HEK293 (cell line): Measurements from ENCODE around the gene ZNF438.

Experiments used
- CTCF ChIA-PET: fragments of 350-600 bp; formaldehyde crosslinking; extraction: SDS; loops from one replicate; lab custom pipeline; 2021; ENCODE audit warnings: antibody characterized with exemption; lab: Yijun Ruan, JAX
- POLR2A ChIA-PET: fragments of 300-600 bp; formaldehyde crosslinking; extraction: SDS; loops from one replicate; lab custom pipeline; 2020; ENCODE audit warnings: antibody characterized with exemption, inconsistent platforms; lab: Yijun Ruan, JAX
- H3K27ac ChIP-seq: fragments of 200-500 bp; sonication (Bioruptor generic); 2 replicates; pipeline ENCODE4 v1.5.1; 2014; ENCODE audit warnings: low read depth, low read length, control low read depth, inconsistent platforms; ENCODE audit errors: extremely low read depth
- H3K36me3 ChIP-seq, 2 experiments: fragments of 200-500 bp in 1 of 2; sonication (Bioruptor generic) in 1 of 2; 1 replicate in 1 of 2; 2 replicates in 1 of 2; pipeline ENCODE4 v1.5.1; 2014 to 2017; ENCODE audit warnings: inconsistent platforms in 2 of 2, low read length in 2 of 2; ENCODE audit not compliant: control insufficient read depth in 2 of 2, insufficient read depth in 1 of 2
- H3K4me1 ChIP-seq: fragments of 200-500 bp; sonication (Bioruptor generic); 2 replicates; pipeline ENCODE4 v1.5.1; 2014; ENCODE audit warnings: mild to moderate bottlenecking, low read length, inconsistent platforms; ENCODE audit not compliant: control insufficient read depth, insufficient read depth
- H3K4me3 ChIP-seq: 2 replicates; pipeline ENCODE4 v1.5.1; 2011; ENCODE audit warnings: low read depth, mild to moderate bottlenecking, control low read depth, low read length, moderate library complexity
- H3K9me3 ChIP-seq: fragments of 200-500 bp; sonication (Bioruptor generic); 2 replicates; pipeline ENCODE4 v1.5.1; 2014; ENCODE audit warnings: low read depth, low read length, inconsistent platforms; ENCODE audit not compliant: control insufficient read depth, insufficient read depth
- GLI4 ChIP-seq: fragments of 450-650 bp; formaldehyde crosslinking; IDR thresholded peaks from 2 replicates; pipeline ENCODE4 v1.5.1; 2016; ENCODE audit warnings: missing biosample characterization, missing genetic modification characterization
- GLIS1 ChIP-seq: fragments of 450-650 bp; formaldehyde crosslinking; IDR thresholded peaks from 2 replicates; pipeline ENCODE4 v1.5.1; 2016; ENCODE audit warnings: missing biosample characterization, missing genetic modification characterization
- MYNN ChIP-seq: fragments of 450-650 bp; formaldehyde crosslinking; IDR thresholded peaks from 2 replicates; pipeline ENCODE4 v1.5.1; 2016; ENCODE audit warnings: missing biosample characterization, missing genetic modification characterization, borderline replicate concordance
- PRDM2 ChIP-seq: fragments of 450-650 bp; formaldehyde crosslinking; IDR thresholded peaks from 2 replicates; pipeline ENCODE4 v1.5.1; 2016; ENCODE audit warnings: missing biosample characterization, missing genetic modification characterization, borderline replicate concordance
- SALL2 ChIP-seq: fragments of 450-650 bp; formaldehyde crosslinking; IDR thresholded peaks from 2 replicates; pipeline ENCODE4 v1.5.0; 2017; ENCODE audit warnings: missing biosample characterization, mild to moderate bottlenecking, missing genetic modification characterization, borderline replicate concordance
- SCRT2 ChIP-seq: fragments of 450-650 bp; formaldehyde crosslinking; IDR thresholded peaks from 2 replicates; pipeline ENCODE4 v1.5.1; 2016; ENCODE audit warnings: missing biosample characterization, missing genetic modification characterization
- ZEB2 ChIP-seq: fragments of 450-650 bp; formaldehyde crosslinking; IDR thresholded peaks from 2 replicates; pipeline ENCODE4 v1.5.1; 2016; ENCODE audit warnings: missing biosample characterization, missing genetic modification characterization
- ZFP41 ChIP-seq: fragments of 450-650 bp; formaldehyde crosslinking; IDR thresholded peaks from 2 replicates; pipeline ENCODE4 v1.5.1; 2016; ENCODE audit warnings: missing biosample characterization, missing genetic modification characterization, borderline replicate concordance
- ZNF10 ChIP-seq: fragments of 450-650 bp; formaldehyde crosslinking; IDR thresholded peaks from 2 replicates; pipeline ENCODE4 v1.5.1; 2017; ENCODE audit warnings: missing biosample characterization, missing genetic modification characterization
- ZNF121 ChIP-seq: fragments of 450-650 bp; formaldehyde crosslinking; IDR thresholded peaks from 2 replicates; pipeline ENCODE4 v1.5.1; 2016; ENCODE audit warnings: missing biosample characterization, missing genetic modification characterization
- ZNF24 ChIP-seq: fragments of 450-650 bp; formaldehyde crosslinking; IDR thresholded peaks from 2 replicates; pipeline ENCODE4 v1.5.1; 2016; ENCODE audit warnings: missing biosample characterization, missing genetic modification characterization
- ZNF398 ChIP-seq: fragments of 450-650 bp; formaldehyde crosslinking; IDR thresholded peaks from 2 replicates; pipeline ENCODE4 v1.5.1; 2017; ENCODE audit warnings: missing biosample characterization, missing genetic modification characterization
- ZNF416 ChIP-seq: fragments of 450-650 bp; formaldehyde crosslinking; IDR thresholded peaks from 2 replicates; pipeline ENCODE4 v1.5.1; 2016; ENCODE audit warnings: missing biosample characterization, missing genetic modification characterization
- ZNF529 ChIP-seq: fragments of 450-650 bp; formaldehyde crosslinking; IDR thresholded peaks from 2 replicates; pipeline ENCODE4 v1.5.1; 2017; ENCODE audit warnings: missing genetic modification characterization, missing biosample characterization; ENCODE audit not compliant: insufficient replicate concordance
- ZNF544 ChIP-seq: fragments of 450-650 bp; formaldehyde crosslinking; IDR thresholded peaks from 2 replicates; pipeline ENCODE4 v1.5.0; 2017; ENCODE audit warnings: missing biosample characterization, missing genetic modification characterization
- ZNF558 ChIP-seq: fragments of 450-650 bp; formaldehyde crosslinking; IDR thresholded peaks from 2 replicates; pipeline ENCODE4 v1.5.1; 2016; ENCODE audit warnings: missing biosample characterization, missing genetic modification characterization
- ZNF777 ChIP-seq: fragments of 450-650 bp; formaldehyde crosslinking; IDR thresholded peaks from 2 replicates; pipeline ENCODE4 v1.5.1; 2017; ENCODE audit warnings: missing biosample characterization, missing genetic modification characterization, borderline replicate concordance
- ZNF785 ChIP-seq: fragments of 450-650 bp; formaldehyde crosslinking; IDR thresholded peaks from 2 replicates; pipeline ENCODE4 v1.5.1; 2016; ENCODE audit warnings: missing biosample characterization, missing genetic modification characterization
- TF ChIP-seq, protein P1 (sequence below): fragments of 450-650 bp; formaldehyde crosslinking; IDR thresholded peaks from 2 replicates; pipeline ENCODE4 v1.5.1; 2016; ENCODE audit warnings: missing biosample characterization, missing genetic modification characterization
- TF ChIP-seq, protein P2 (sequence below): fragments of 450-650 bp; formaldehyde crosslinking; IDR thresholded peaks from 2 replicates; pipeline ENCODE4 v1.5.1; 2016; ENCODE audit warnings: missing biosample characterization, missing genetic modification characterization

ZNF438 gene

DNA sequence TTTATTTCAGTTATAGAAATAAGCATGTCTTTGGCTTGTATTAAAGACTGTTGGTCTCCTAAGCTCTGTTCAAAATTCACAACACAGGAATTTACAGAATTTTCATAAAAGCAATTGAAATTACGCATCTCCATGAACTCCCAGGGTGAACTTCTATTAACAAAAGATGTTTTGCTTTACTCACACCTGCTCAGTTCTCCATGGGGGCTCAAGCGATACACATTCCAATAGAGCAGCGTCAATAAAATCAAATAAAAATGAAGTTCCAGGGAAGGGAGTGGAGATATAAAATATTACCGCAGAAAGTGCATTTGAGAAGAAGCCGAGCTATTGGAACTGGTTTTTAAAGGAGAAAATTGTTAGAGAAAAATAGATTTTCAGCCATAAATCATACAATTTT is 41.5 kb upstream of the ZNF438 start:
- Histone ChIP-seq H3K36me3 (no peaks in the 10 kb centered on the region), H3K9me3 (no peaks in the 10 kb centered on the region), H3K4me1 (no peaks in the 10 kb centered on the region), H3K27ac (no peak overlapping the region), H3K4me3 (no peak overlapping the region)
- POLR2A ChIA-PET, result no interaction called here
- CTCF ChIA-PET, result interaction anchor here (3.2 kb wide), 1 partner anchor 10 kb away, joined by 12 read pairs; no protein-coding TSS in a partner anchor
- TF ChIP-seq SCRT2 (tag by site-specific recombination) (no peak), GLIS1 (no peak), ZFP41 (tag by site-specific recombination) (no peak), ZEB2 (tag by site-specific recombination) (no peak), ZNF529 (tag by site-specific recombination) (no peak), ZNF777 (tag by site-specific recombination) (no peak), ZNF416 (tag by site-specific recombination) (no peak), MYNN (tag by site-specific recombination) (no peak), SALL2 (tag by site-specific recombination) (no peak), ZNF558 (tag by site-specific recombination) (no peak), ZNF398 (tag by site-specific recombination) (no peak), ZNF544 (no peak), ZNF121 (tag by site-specific recombination) (no peak), PRDM2 (tag by site-specific recombination) (no peak), ZNF24 (tag by site-specific recombination) (no peak), ZNF10 (no peak), ZNF785 (tag by site-specific recombination) (no peak), GLI4 (tag by site-specific recombination) (no peak)
- TF ChIP-seq, protein P1, sequence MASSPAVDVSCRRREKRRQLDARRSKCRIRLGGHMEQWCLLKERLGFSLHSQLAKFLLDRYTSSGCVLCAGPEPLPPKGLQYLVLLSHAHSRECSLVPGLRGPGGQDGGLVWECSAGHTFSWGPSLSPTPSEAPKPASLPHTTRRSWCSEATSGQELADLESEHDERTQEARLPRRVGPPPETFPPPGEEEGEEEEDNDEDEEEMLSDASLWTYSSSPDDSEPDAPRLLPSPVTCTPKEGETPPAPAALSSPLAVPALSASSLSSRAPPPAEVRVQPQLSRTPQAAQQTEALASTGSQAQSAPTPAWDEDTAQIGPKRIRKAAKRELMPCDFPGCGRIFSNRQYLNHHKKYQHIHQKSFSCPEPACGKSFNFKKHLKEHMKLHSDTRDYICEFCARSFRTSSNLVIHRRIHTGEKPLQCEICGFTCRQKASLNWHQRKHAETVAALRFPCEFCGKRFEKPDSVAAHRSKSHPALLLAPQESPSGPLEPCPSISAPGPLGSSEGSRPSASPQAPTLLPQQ (tag by site-specific recombination), result no peak
- TF ChIP-seq, protein P2, sequence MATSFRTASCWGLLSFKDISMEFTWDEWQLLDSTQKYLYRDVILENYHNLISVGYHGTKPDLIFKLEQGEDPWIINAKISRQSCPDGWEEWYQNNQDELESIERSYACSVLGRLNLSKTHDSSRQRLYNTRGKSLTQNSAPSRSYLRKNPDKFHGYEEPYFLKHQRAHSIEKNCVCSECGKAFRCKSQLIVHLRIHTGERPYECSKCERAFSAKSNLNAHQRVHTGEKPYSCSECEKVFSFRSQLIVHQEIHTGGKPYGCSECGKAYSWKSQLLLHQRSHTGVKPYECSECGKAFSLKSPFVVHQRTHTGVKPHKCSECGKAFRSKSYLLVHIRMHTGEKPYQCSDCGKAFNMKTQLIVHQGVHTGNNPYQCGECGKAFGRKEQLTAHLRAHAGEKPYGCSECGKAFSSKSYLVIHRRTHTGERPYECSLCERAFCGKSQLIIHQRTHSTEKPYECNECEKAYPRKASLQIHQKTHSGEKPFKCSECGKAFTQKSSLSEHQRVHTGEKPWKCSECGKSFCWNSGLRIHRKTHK (tag by site-specific recombination), result no peak
